Fibroblast of lung (primary cell): ENCODE results near the gene POLD3. TPM values are rescaled to one million over a fixed set of nuclear protein-coding genes. Genes with fewer than 3 reads are reported as not detected.

ENCODE experiments used
- DNase-seq, 2 donors: peaks; one replicate each; pipeline versions ENCODE4 v3.0.0 to v3.0.0-alpha.2; 2010; ENCODE audit warnings: low read depth in 2 of 2
- H2AFZ ChIP-seq: 2 replicates; pipeline ENCODE4 v1.5.1; 2012; ENCODE audit warnings: low read length, control low read depth, inconsistent platforms
- H3K27ac ChIP-seq: 2 replicates; pipeline ENCODE4 v1.5.1; 2011; ENCODE audit warnings: low read length, control low read depth; ENCODE audit not compliant: insufficient read depth
- H3K27me3 ChIP-seq: 2 replicates; pipeline ENCODE4 v1.5.1; 2011; ENCODE audit warnings: mild to moderate bottlenecking, low read length; ENCODE audit not compliant: control insufficient read depth, insufficient read depth
- H3K36me3 ChIP-seq: 2 replicates; pipeline ENCODE4 v1.5.1; 2011; ENCODE audit warnings: low read length; ENCODE audit not compliant: control insufficient read depth, insufficient read depth
- H3K4me1 ChIP-seq: 2 replicates; pipeline ENCODE4 v1.5.1; 2011; ENCODE audit warnings: low read length; ENCODE audit not compliant: control insufficient read depth, insufficient read depth; ENCODE audit errors: extremely low read depth
- H3K4me2 ChIP-seq: 2 replicates; pipeline ENCODE4 v1.5.1; 2011; ENCODE audit warnings: low read length, control low read depth; ENCODE audit not compliant: insufficient read depth; ENCODE audit errors: extremely low read depth
- H3K4me3 ChIP-seq, 4 experiments: fragments of 200-600 bp in 1 of 4; sonication (generic) in 1 of 4; replicated peaks in 1 of 4; 2 replicates each; pipeline ENCODE4 v1.5.1; 2011 to 2016; ENCODE audit warnings: low read length in 4 of 4, low read depth in 3 of 4, mild to moderate bottlenecking in 3 of 4, control low read depth in 2 of 4, inconsistent platforms in 1 of 4, mixed read lengths in 1 of 4; ENCODE audit not compliant: insufficient read depth in 1 of 4; ENCODE audit errors: control extremely low read depth in 1 of 4
- H3K79me2 ChIP-seq: 2 replicates; pipeline ENCODE4 v1.5.1; 2012; ENCODE audit warnings: mild to moderate bottlenecking, low read length, inconsistent platforms; ENCODE audit not compliant: control insufficient read depth, insufficient read depth
- H3K9ac ChIP-seq: 2 replicates; pipeline ENCODE4 v1.5.1; 2011; ENCODE audit warnings: mild to moderate bottlenecking, low read length, control low read depth; ENCODE audit not compliant: insufficient read depth
- H3K9me3 ChIP-seq: 2 replicates; pipeline ENCODE4 v1.5.1; 2012; ENCODE audit warnings: low read depth, low read length; ENCODE audit not compliant: control insufficient read depth, insufficient read depth
- H4K20me1 ChIP-seq: 2 replicates; pipeline ENCODE4 v1.5.1; 2011; ENCODE audit warnings: low read length; ENCODE audit not compliant: control insufficient read depth, insufficient read depth; ENCODE audit errors: extremely low read depth
- CTCF ChIP-seq, 2 donors: IDR thresholded peaks in 1 of 2; conservative IDR thresholded peaks in 1 of 2; 1 replicate in 1 of 2; 2 replicates in 1 of 2; pipeline ENCODE4 v1.5.1; 2011 to 2012; ENCODE audit warnings: low read length in 2 of 2, control low read depth in 1 of 2, inconsistent platforms in 1 of 2, low read depth in 1 of 2, mild to moderate bottlenecking in 1 of 2
- EZH2 ChIP-seq: IDR thresholded peaks from 2 replicates; pipeline ENCODE4 v1.5.1; 2012; ENCODE audit warnings: low read length, control low read depth, mild to moderate bottlenecking; ENCODE audit errors: missing control alignments
- polyA plus RNA-seq, 2 donors: library from polyadenylated mRNA; depleted of rRNA in 1 of 2; stranded (reverse) in 1 of 2; unstranded in 1 of 2; fragments of >200 nt; gene quantifications; 2 replicates each; pipeline ENCODE4 v1.2.1, GENCODE V29; 2011 to 2012; ENCODE audit warnings: missing spikeins in 1 of 2
- total RNA-seq: library from RNA; depleted of rRNA; stranded (reverse); fragments of >200 nt; gene quantifications from 2 replicates; pipeline ENCODE4 v1.2.1, GENCODE V29; 2014

Gene POLD3
- total and polyA plus RNA-seq, 2 donors (not counting 1 experiment from before 2014, with no cell fraction given) = 9.1 to 13.7 TPM

GRCh38 chr11:74685905-74686304 lies 93.5 kb downstream of the POLD3 start:
- no peaks in the 10 kb centered on the region for H3K27me3 ChIP-seq
- H3K9me3 ChIP-seq = no peaks in the 10 kb centered on the region
- H2AFZ ChIP-seq = no peak overlapping the region
- TF ChIP-seq EZH2 (no peak), CTCF (conservative IDR thresholded peaks at IDR 0.05 in 1 of 2, IDR thresholded peaks at IDR 0.05 in 1 of 2; ENCODE audit: low read depth in 1 of 2, low read length in 2 of 2) (no peak)
- H3K27ac ChIP-seq = no peak overlapping the region
- H4K20me1 ChIP-seq = no peaks in the 10 kb centered on the region
- no peak overlapping the region for H3K9ac ChIP-seq
- no peak for DNase-seq
- no peaks in the 10 kb centered on the region for H3K79me2 ChIP-seq
- H3K4me1 ChIP-seq = peaks cover 9% of the 10 kb centered on the region
- no peaks in the 10 kb centered on the region for H3K36me3 ChIP-seq
- no peak overlapping the region for H3K4me2 ChIP-seq
- H3K4me3 ChIP-seq = no peak overlapping the region

- H3K9me3 ChIP-seq = no peaks in the 10 kb centered on the region
- H3K4me2 ChIP-seq = no peak overlapping the region
- H3K27me3 ChIP-seq = no peaks in the 10 kb centered on the region
- no peak overlapping the region for H3K9ac ChIP-seq
- no peak overlapping the region for H3K4me3 ChIP-seq
- H3K79me2 ChIP-seq = no peaks in the 10 kb centered on the region
- H3K36me3 ChIP-seq = no peaks in the 10 kb centered on the region
- no peak overlapping the region for H3K27ac ChIP-seq
- peaks cover 9% of the 10 kb centered on the region for H3K4me1 ChIP-seq
- TF ChIP-seq CTCF (conservative IDR thresholded peaks at IDR 0.05 in 1 of 2, IDR thresholded peaks at IDR 0.05 in 1 of 2; ENCODE audit: low read depth in 1 of 2, low read length in 2 of 2) (no peak), EZH2 (no peak)
- H2AFZ ChIP-seq = no peak overlapping the region
- no peaks in the 10 kb centered on the region for H4K20me1 ChIP-seq
- DNase-seq = peak; percentile 50 to 72
These were observed 94.4 kb downstream of the POLD3 start for GRCh38 chr11:74686792-74687191.

- H3K36me3 ChIP-seq = no peaks in the 10 kb centered on the region
- H4K20me1 ChIP-seq = no peaks in the 10 kb centered on the region
- H3K27me3 ChIP-seq = no peaks in the 10 kb centered on the region
- no peak overlapping the region for H3K9ac ChIP-seq
- no peaks in the 10 kb centered on the region for H3K9me3 ChIP-seq
- peak; percentile 47 to 54 for DNase-seq
- peaks cover 9% of the 10 kb centered on the region for H3K4me1 ChIP-seq
- H3K27ac ChIP-seq = no peak overlapping the region
- H2AFZ ChIP-seq = no peak overlapping the region
- no peak overlapping the region for H3K4me3 ChIP-seq
- TF ChIP-seq CTCF (conservative IDR thresholded peaks at IDR 0.05 in 1 of 2, IDR thresholded peaks at IDR 0.05 in 1 of 2; ENCODE audit: low read depth in 1 of 2, low read length in 2 of 2) (no peak), EZH2 (no peak)
- H3K4me2 ChIP-seq = no peak overlapping the region
- no peaks in the 10 kb centered on the region for H3K79me2 ChIP-seq
These were observed 95.0 kb downstream of the POLD3 start for GRCh38 chr11:74687237-74688023.
